A673 (cell line): Measurements from ENCODE around the gene NKPD1. TPM values are rescaled to one million over a fixed set of nuclear protein-coding genes. Genes with fewer than 3 reads are reported as not detected.

Experiments
- BruUV-seq: library from RNA; stranded (reverse); fragments of 400-500 nt; replicated peaks from 2 replicates; lab custom pipeline; 2021; lab: Mats Ljungman, UMichigan
- CTCF ChIA-PET: fragments of 300-600 bp; sonication (Branson Sonifier 250); formaldehyde crosslinking; loops from one replicate; lab custom pipeline; 2022; ENCODE audit warnings: antibody characterized with exemption; lab: Charles Lee
- POLR2A ChIA-PET: fragments of 300-600 bp; sonication (Branson Sonifier 250); formaldehyde crosslinking; loops from one replicate; lab custom pipeline; 2022; ENCODE audit warnings: antibody characterized with exemption; ENCODE audit not compliant: low non-redundant PET; lab: Charles Lee
- DNase-seq: peaks from one replicate; pipeline ENCODE4 v3.0.0-alpha.2; 2015; ENCODE audit warnings: low spot score
- H3K27ac ChIP-seq: fragments of 200-600 bp; sonication (generic); 2 replicates; pipeline ENCODE4 v1.5.1; 2016; ENCODE audit warnings: mixed run types, low read depth, mild to moderate bottlenecking, mixed read lengths, antibody characterized with exemption, low read length; ENCODE audit not compliant: poor library complexity, severe bottlenecking
- H3K27me3 ChIP-seq: fragments of 200-600 bp; sonication (generic); replicated peaks from 2 replicates; pipeline ENCODE4 v1.6.1; 2017; ENCODE audit warnings: mixed run types, low read depth, mild to moderate bottlenecking, mixed read lengths, antibody characterized with exemption, low read length; ENCODE audit not compliant: insufficient read depth, poor library complexity
- H3K36me3 ChIP-seq: fragments of 200-600 bp; sonication (generic); 2 replicates; pipeline ENCODE4 v1.6.1; 2016; ENCODE audit warnings: mixed run types, mild to moderate bottlenecking, mixed read lengths, antibody characterized with exemption, low read length; ENCODE audit not compliant: insufficient read depth, poor library complexity, severe bottlenecking
- H3K4me1 ChIP-seq: fragments of 200-600 bp; sonication (generic); 2 replicates; pipeline ENCODE4 v1.6.1; 2017; ENCODE audit warnings: mixed run types, mild to moderate bottlenecking, mixed read lengths, antibody characterized with exemption, low read length; ENCODE audit not compliant: insufficient read depth, poor library complexity, severe bottlenecking
- H3K4me3 ChIP-seq: fragments of 200-600 bp; sonication (generic); 2 replicates; pipeline ENCODE4 v1.5.1; 2016; ENCODE audit warnings: low read depth, mixed run types, mild to moderate bottlenecking, mixed read lengths, low read length; ENCODE audit not compliant: poor library complexity, severe bottlenecking
- H3K9me3 ChIP-seq: fragments of 200-600 bp; sonication (generic); 2 replicates; pipeline ENCODE4 v1.6.1; 2016; ENCODE audit warnings: mixed run types, low read depth, mild to moderate bottlenecking, mixed read lengths, antibody characterized with exemption, low read length; ENCODE audit not compliant: poor library complexity, severe bottlenecking
- EZH2 ChIP-seq: fragments of 200-600 bp; sonication (generic); IDR thresholded peaks from 2 replicates; pipeline ENCODE4 v1.6.1; 2017; ENCODE audit warnings: borderline replicate concordance, low read depth, mild to moderate bottlenecking, mixed read lengths, antibody characterized with exemption, low read length; ENCODE audit not compliant: poor library complexity, severe bottlenecking
- intact Hi-C: fragments of 100-400 bp; cut with micrococcal nuclease; formaldehyde crosslinking; loops from one replicate; pipeline ENCODE4 v1.10.0; 2022; ENCODE audit not compliant: unreplicated experiment
- total RNA-seq: library from RNA; stranded (reverse); gene quantifications from 2 replicates; pipeline ENCODE4 v1.2.3, GENCODE V29; 2021
- TF ChIP-seq, protein P1 (sequence below): fragments of 300-800, 200-600 bp; sonication (generic); conservative IDR thresholded peaks from 2 replicates; pipeline ENCODE4 v1.5.1; 2017; ENCODE audit warnings: low read depth, mild to moderate bottlenecking, antibody characterized with exemption, low read length, moderate library complexity, mixed read lengths

NKPD1 gene
- total RNA-seq, 1 experiment from 2014 or later = 0.30 TPM

DNA sequence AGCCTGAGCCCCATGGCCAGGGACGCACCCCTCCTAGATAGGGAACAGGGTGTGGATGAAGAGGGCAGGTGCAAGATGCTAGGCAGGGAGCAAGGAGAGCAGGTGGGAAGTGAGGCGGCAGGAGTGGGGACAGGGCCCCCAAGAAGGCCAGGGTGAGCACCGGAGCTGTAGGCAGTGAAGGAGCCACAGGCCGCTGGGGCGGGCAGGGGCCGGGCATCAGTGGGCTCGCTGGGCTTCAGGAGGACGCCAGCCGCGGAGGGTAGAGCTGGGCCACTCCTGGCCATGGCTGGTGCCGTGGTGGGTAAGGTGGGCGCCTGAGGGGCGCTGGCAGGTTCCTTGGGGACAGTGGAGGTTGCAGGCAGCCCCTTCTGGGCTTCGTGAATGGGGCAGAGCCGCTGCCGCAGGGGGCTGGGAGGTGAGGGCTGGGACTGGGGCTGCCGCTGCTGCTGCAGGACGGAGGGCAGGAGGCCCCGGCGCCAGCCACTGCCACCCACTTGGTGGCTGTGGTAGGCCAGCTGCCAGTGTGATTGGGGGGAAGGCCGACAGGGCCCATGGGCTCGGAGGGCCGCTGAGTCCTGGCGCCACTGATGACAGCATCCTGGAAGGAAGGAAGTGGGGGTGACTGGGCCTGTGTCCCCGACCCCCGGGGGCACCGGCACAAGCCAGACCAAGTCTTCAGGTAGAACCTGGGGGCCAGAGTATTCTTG lies 2.1 kb downstream of the NKPD1 start:
- DNase-seq = no peak
- Histone ChIP-seq H3K4me1 (peaks cover 3% of the 10 kb centered on the region), H3K27ac (no peak overlapping the region), H3K4me3 (no peak overlapping the region), H3K9me3 (no peaks in the 10 kb centered on the region), H3K36me3 (no peaks in the 10 kb centered on the region), H3K27me3 (no peaks in the 10 kb centered on the region)
- BruUV-seq = no TSS peak
- intact Hi-C loops = no loop called here
- POLR2A ChIA-PET = no interaction called here
- CTCF ChIA-PET = no interaction called here
- TF ChIP-seq EZH2 = no peak
- TF ChIP-seq, protein P1, sequence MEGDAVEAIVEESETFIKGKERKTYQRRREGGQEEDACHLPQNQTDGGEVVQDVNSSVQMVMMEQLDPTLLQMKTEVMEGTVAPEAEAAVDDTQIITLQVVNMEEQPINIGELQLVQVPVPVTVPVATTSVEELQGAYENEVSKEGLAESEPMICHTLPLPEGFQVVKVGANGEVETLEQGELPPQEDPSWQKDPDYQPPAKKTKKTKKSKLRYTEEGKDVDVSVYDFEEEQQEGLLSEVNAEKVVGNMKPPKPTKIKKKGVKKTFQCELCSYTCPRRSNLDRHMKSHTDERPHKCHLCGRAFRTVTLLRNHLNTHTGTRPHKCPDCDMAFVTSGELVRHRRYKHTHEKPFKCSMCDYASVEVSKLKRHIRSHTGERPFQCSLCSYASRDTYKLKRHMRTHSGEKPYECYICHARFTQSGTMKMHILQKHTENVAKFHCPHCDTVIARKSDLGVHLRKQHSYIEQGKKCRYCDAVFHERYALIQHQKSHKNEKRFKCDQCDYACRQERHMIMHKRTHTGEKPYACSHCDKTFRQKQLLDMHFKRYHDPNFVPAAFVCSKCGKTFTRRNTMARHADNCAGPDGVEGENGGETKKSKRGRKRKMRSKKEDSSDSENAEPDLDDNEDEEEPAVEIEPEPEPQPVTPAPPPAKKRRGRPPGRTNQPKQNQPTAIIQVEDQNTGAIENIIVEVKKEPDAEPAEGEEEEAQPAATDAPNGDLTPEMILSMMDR = no peak

DNA sequence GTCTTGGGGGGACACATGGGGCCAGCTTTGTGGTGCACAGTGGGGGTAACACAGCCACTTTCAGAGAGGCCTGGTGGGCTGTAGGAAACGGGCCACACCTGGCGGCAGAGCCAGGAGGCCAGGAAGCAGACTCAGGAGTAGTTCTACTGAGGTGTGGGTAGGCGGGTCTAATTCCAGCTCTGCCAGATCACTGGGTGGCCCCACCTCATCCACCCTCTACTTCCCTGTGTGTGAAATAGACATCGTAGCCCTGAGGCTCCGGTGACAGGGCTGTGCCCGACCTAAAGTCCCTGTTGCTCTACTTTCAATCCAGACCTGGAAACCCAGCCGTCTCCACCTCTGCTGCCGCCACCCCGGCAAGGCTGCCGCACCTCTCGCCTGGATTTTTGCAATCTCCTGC lies 4.0 kb downstream of the NKPD1 start:
- Histone ChIP-seq H3K36me3 (no peaks in the 10 kb centered on the region), H3K4me1 (peaks cover 13% of the 10 kb centered on the region), H3K27me3 (peaks cover 17% of the 10 kb centered on the region), H3K4me3 (no peak overlapping the region), H3K9me3 (no peaks in the 10 kb centered on the region), H3K27ac (no peak overlapping the region)
- no TSS peak for BruUV-seq
- ChIA-PET POLR2A (no interaction called here), CTCF (no interaction called here)
- TF ChIP-seq, protein P1 = no peak
- no peak for TF ChIP-seq EZH2
- no peak for DNase-seq
- intact Hi-C loops = no loop called here

DNA sequence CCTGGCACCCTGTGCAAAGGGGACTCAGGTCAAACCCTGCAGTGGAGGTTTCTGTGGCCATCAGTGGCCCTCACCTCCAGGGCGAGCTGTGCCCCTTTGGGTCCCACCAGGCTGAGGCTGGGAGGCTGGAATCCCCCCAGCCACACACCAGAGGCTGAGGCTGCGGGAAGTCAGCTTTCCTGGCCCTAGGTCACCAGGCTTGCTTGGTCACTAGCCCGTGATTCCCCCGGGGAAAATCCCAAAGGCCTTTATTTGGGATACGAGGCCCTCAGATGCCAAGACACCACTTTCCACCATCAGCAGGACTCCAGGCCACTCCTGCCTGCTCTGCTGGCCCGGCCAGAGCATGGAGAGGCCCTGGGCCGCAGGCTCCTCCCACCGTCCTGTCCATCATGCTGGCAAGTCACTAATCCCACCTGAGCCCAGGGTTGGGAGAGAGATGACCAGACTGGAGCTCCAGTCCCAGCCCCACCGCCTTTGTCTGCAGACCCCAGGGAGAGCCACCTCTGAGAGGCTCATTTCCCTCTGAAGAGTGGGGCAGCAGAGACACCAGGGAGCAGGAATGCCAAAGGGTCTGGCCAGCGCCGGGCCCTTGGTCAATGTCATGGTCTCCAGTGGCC lies 4.7 kb downstream of the NKPD1 start:
- POLR2A ChIA-PET = no interaction called here

More for the DNA sequence above, 4.7 kb downstream of the NKPD1 start:
- peaks cover 13% of the 10 kb centered on the region for H3K4me1 ChIP-seq
- TF ChIP-seq, protein P1 = no peak
- no peak for TF ChIP-seq EZH2
- H3K27me3 ChIP-seq = peaks cover 17% of the 10 kb centered on the region
- no peak overlapping the region for H3K27ac ChIP-seq
- no peak overlapping the region for H3K4me3 ChIP-seq
- intact Hi-C loops = no loop called here
- BruUV-seq = no TSS peak
- DNase-seq = no peak
- no peaks in the 10 kb centered on the region for H3K36me3 ChIP-seq
- no peaks in the 10 kb centered on the region for H3K9me3 ChIP-seq
- CTCF ChIA-PET = no interaction called here
